Stimulated activated CD4-positive, alpha-beta T cell treated with anti-CD3 and anti-CD28 coated beads, TNF-alpha, amount 100 ng/mL, for 24 hours (primary cell): ENCODE data around the gene GSTP1.
A peak's percentile ranks its signal among the peaks of the same experiment; 100 is the strongest.
"Not testable (repeated sequence)": the region's sequence is repeated elsewhere in the genome, so short reads cannot be mapped to it uniquely, and the experiment has no call there.

Experiments
- DNase-seq, 3 experiments: peaks; one replicate each; pipeline ENCODE4 v3.0.0-alpha.2; 2020; ENCODE audit warnings: low read depth in 3 of 3

Gene GSTP1

DNA sequence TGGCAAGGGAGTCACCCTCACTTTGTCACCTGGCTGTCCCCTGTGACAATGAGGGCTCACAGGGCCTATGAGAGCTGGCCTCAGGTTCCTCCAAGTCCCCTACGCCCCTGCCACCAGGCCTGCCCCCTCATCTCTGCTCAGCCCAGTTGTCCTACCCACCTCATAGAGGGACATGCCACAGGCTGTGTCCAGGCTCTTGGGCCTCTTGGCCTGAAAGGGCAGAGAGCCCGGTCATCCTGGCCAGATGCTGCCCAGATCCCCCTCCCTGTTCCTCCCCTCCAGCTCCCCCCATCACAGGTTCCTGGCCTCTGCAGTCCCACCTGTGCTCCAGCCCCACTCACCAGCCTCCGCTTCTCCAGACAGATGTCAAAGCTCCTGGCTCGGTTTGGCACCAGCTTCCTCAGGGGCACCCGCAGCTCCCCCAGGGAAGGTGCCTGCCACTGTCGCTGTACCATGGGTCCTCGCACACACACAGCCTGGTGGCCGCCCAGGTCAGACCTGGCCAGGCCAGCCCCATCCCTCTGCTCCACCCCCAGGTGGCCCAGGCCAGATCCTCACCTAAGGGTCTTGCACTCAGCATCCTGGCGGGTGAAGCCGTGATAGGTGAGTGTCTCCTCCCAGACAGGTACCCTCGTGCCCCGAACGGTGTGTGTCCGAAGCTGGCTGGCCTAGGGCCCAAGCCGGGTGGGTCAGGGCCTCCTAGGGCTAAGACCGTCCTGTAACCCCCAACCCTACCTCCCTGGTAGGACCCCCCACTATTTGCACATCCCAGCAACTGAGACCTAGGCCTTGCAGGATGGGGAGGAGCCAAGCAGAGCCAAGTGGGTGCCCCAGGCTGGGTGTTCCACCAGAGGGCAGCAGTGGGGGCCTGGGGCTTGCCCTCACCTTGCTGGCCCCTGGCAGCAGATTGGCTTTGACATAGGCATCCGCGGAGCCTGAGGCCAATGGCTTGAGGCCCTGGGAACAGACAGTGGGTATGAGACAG, 31.4 kb downstream of the GSTP1 start:
- peak in 1 of 3 experiments; percentile 66 for DNase-seq

DNA sequence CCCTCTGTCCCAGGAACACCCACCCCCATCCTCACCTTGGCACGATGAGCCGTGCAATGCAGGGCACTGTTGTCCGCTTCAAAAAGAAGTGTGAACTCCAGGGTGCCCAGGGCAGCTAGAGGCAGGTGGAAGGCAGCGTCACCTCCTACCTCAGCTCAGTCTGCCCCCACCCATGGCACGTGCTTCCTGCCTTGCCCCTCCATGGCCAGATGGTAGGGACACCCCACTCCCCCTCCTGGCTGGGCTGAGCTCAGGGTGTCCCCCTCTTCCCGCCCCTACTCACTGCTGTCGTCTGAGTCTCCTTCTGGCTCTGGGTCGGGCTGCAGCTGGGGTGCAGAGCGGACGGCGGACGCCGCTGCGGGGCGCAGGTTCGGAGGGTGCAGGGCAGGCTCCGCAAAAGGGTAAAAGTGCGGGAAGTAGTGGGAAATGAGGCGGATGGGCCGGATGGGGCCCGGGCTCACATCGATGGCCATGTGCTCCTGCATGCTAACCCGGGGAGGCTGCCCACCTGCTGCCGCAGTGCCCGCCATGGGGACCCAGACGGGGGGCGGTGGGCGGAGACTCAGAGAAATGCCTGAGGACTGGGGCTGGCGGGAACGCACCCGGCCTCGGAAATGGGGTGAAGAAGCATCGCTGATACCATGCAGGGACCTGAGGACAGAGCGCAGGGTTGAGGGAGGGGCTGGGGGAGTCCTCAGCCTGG, 32.3 kb downstream of the GSTP1 start:
- DNase-seq: no peak

- no peak for DNase-seq
These were observed 33.0 kb downstream of the GSTP1 start for GRCh38 chr11:67616431-67617242.

GRCh38 chr11:67617243-67617953, 33.8 kb downstream of the GSTP1 start:
- DNase-seq: no peak

GRCh38 chr11:67618901-67619659, 35.5 kb downstream of the GSTP1 start:
- not testable (repeated sequence) for DNase-seq

- not testable (repeated sequence) for DNase-seq
These were observed 36.3 kb downstream of the GSTP1 start for GRCh38 chr11:67619683-67620618.

GRCh38 chr11:67620621-67621020, 37.0 kb downstream of the GSTP1 start:
- not testable (repeated sequence) for DNase-seq

DNA sequence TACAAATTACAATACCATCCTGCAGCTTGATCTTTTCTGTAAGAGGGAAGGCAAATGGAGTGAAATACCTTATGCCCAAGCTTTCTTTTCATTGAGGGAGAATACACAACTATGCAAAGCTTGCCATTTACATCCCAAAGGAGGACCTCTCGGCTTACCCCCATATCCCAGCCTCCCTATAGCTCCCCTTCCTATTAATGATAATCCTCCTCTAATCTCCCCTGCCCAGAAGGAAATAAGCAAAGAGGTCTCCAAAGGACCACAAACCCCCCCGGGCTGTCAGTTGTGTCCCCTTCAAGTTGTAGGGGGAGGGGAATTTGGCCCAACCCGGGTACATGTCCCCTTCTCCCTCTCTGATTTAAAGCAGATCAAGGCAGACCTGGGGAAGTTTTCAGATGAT, 38.3 kb downstream of the GSTP1 start:
- not testable (repeated sequence) for DNase-seq

GRCh38 chr11:67622905-67623304, 39.3 kb downstream of the GSTP1 start:
- not testable (repeated sequence) for DNase-seq

DNA sequence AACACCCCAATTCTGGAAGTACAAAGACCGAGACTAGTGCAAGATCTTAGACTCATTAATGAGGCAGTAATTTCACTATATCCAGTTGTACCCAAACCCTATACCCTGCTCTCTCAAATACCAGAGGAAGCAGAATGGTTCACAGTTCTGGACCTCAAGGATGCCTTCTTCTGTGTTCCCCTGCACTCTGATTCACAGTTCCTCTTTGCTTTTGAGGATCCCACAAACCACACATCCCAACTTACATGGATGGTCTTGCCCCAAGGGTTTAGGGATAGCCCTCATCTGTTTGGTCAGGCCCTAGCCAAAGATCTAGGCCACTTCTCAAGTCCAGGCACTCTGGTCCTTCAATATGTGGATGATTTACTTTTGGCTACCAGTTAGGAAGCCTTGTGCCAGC, 40.2 kb downstream of the GSTP1 start:
- not testable (repeated sequence) for DNase-seq

GRCh38 chr11:67626131-67626833, 42.7 kb downstream of the GSTP1 start:
- DNase-seq: not testable (repeated sequence)

DNA sequence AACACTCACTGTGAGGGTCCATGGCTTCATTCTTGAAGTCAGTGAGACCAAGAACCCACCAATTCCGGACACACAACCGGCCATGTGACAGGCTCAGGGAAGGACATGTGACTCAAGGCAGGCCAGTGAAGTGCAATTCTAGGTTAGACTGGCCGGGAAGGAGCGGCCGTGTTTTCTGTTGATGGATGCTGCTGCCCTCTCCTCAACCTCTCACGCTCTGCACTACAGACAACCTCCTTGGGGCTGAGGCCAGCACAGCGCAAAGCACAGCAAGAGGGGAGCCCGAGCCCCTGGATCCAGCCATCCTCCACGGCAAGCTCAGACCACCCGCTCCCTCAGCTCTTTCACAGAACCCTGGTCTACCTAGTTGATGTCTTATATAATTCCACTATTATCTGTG, 43.4 kb downstream of the GSTP1 start:
- DNase-seq: no peak

GRCh38 chr11:67627441-67627811, 43.8 kb downstream of the GSTP1 start:
- DNase-seq: no peak

DNA sequence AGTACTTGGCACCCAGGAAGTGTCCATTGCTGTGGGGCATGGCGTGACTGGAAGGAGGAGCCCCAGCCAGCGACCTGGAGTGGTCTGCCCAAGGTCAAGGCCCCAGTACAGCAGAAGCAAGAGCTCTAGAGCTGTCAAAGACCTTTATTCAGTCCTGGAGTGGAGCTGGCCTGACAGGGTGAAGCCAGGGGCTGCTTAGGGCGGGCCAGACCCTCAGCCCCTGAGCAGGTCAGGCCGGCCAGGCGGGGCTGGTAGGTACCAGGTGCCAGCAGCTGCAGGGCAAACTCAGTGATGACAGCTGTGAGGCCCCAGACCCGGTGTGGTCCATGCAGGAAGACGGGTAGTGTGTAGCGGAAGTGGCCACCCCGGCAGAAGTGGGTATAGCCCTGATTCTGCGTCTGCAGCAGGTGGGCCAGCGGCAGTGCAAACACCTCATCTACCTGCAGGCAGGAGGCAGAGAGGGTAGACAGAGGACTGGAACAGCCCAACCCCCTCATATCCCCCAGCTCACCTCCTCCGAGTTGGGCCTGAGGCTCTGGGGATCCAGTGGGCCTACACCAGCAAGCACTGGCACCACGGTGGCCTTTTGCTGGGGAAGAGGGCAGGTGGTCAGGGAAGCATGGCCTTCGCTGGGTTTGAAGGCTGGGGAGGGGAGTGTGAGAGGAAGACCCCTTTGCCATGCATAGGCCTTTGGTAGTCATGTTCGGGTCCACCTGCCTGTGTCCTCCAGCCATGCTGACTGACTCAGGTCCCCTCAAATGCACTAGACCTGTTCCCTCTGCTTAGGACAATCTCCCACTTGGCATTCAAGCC, 44.4 kb downstream of the GSTP1 start:
- no peak for DNase-seq

DNA sequence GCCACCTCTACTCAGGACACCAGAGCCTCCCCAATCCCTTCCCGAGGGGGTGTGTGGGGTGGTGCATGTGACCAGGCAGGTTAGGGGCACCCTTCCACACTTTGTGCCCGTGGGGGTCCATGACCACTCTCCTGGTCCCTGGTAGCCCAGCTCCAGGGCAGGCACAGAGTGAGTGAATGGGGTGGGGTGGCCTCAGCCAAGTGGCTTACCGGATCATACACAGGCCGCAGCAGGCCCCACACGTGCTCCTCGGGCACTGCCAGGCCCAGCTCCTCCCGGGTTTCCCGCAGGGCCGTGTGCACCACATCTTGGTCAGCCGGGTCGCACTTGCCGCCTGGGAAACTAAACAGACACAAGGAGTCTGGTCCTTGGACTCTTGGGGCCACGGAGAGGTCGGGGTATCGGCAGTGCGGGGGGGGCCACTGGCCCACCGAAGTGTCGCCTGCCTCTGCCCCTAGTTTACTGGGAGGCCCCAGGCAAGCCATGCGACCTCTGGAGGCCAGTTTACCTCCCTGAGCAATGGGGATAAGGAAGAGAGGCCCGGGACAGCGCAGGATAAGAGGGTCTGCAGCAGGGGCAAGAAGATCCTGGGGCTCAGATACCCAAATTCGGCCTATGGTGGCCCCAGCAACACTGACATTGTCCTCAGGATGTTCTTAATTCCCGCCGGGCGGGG, 45.2 kb downstream of the GSTP1 start:
- DNase-seq: no peak

DNA sequence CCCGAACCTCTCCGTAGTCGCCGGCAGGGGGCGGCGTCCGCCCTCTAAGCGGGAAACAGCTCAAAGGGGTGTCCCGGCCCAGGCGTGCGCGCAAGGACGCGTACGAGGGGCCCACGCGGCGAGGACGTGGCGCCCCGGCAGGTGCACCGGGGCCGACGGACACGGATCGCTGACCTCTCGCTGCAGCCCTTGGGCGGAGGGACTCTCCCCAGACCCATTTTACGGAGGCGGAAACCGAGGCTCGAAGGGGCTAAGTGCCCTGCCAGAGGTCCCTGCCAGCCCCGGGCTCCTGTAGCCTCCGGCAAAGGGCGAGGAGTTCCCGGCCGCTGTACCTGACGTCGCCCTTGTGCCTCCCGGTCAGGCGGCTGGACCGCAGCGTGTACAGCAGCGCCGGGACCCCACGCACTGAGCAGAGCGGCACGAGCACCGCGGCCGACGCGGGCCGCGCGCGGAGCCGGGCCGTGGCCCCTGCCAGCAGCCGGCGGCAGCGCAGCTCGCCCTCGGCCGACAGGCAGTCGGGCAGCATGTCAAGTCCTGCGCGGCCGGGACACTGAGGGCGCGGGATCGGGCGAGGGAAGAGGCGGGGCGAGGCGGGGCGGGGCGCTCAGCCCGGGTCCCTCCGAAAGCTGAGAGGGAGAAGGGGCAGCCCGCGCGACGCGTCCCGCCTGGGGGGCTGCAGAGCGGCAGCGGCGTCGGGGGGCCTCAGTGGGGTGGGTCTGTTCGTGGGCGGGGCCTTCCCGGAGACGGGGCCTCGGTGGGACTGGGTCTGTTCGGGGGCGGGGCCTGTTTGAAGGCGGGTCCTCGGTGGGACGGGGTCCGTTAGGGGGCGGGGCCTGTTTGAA, 46.0 kb downstream of the GSTP1 start, which contains the start of gene NUDT8:
NUDT8 (minus strand) TSS at position 552 of the 842 bp plus-strand sequence; CDS start at position 526, 26 bp downstream.
- peak; percentile 80 to 88 (median 81) for DNase-seq
